Astrocyte (in vitro differentiated cells and primary cell): ENCODE data around the gene PARM1.

Experiments used
- CTCF ChIP-seq: IDR thresholded peaks from 2 replicates; pipeline ENCODE4 v1.5.1; 2011; ENCODE audit warnings: low read depth, mild to moderate bottlenecking, inconsistent platforms, low read length, moderate library complexity; ENCODE audit not compliant: insufficient read depth
- EZH2 ChIP-seq: IDR thresholded peaks from 2 replicates; pipeline ENCODE4 v1.6.1; 2012; ENCODE audit warnings: mild to moderate bottlenecking, low read length, inconsistent platforms; ENCODE audit not compliant: insufficient read depth

- TF ChIP-seq EZH2: no peak
- TF ChIP-seq CTCF: no peak
Observed at GRCh38 chr4:74941123-74941522, 8.2 kb downstream of the PARM1 start.
